Dedifferentiated amniotic fluid mesenchymal stem cell (primary cell): ENCODE data around the gene SCAND1.
"Not testable (repeated sequence)": the region's sequence is repeated elsewhere in the genome, so short reads cannot be mapped to it uniquely, and the experiment has no call there.

Experiments
- DNase-seq: peaks from one replicate; pipeline ENCODE4 v3.0.0-alpha.2; 2016; ENCODE audit errors: extremely low spot score

The SCAND1 gene

GRCh38 chr20:35959291-35959690 is 5.0 kb upstream of the SCAND1 start:
- not testable (repeated sequence) for DNase-seq

- no peak for DNase-seq
Measured at GRCh38 chr20:35956616-35957015, 2.3 kb upstream of the SCAND1 start.

DNA sequence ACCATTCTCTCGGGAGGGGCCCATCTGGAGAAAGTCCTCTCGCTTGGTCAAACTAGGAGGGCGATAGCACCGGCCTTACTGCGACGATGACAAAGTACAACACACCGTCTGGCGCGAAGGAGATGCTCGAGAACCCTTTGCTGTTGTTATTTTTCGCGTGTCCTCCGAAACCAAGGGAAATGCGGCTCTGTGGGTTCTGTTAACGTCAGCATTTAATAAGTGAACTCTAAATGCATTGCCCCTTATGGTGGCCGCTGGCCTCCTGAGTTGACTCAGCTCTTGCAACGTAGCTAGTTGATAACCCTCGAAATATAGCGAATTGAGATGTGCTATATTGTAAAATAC is 577 bp upstream of the SCAND1 start:
- no peak for DNase-seq

DNA sequence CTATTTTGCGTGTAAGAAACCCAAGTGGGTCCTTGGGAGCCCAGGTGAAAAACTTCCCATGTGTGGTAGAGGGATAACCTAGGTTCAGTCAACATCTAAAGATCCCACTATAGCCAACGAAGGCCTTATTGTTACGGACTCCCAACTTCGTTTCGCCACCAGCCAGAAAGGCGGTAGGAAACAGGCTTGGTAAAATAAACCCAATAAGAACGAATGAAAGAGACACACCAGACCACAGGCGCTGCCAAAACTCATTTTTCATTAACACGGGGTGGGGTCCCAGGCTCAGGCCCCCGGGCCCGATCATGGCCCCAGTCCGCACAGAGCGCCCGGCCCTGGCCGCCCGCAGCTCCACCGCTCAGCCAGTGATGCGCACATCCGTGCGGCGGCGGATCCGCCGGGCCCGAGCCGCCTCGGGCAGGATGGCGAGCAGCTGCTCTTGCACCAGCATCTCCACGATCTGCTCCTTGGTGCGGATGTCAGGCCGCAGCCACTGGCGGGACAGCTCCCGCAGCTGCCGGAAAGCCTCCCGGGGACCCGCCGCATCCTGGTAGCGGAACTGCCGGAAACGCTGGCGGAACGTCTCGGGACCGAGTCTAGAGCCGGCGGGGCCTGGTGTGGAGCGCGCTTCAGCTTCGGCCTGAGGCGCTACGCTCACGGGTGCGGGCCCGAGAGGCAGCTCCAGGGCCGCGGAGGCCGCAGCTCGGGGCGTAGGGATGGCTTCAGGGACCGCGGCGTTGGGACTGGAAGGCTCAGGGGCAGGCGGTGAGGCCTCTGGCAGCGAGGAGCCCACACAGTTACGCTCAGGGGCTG is 709 bp downstream of the SCAND1 start:
- peak; percentile 20 for DNase-seq

DNA sequence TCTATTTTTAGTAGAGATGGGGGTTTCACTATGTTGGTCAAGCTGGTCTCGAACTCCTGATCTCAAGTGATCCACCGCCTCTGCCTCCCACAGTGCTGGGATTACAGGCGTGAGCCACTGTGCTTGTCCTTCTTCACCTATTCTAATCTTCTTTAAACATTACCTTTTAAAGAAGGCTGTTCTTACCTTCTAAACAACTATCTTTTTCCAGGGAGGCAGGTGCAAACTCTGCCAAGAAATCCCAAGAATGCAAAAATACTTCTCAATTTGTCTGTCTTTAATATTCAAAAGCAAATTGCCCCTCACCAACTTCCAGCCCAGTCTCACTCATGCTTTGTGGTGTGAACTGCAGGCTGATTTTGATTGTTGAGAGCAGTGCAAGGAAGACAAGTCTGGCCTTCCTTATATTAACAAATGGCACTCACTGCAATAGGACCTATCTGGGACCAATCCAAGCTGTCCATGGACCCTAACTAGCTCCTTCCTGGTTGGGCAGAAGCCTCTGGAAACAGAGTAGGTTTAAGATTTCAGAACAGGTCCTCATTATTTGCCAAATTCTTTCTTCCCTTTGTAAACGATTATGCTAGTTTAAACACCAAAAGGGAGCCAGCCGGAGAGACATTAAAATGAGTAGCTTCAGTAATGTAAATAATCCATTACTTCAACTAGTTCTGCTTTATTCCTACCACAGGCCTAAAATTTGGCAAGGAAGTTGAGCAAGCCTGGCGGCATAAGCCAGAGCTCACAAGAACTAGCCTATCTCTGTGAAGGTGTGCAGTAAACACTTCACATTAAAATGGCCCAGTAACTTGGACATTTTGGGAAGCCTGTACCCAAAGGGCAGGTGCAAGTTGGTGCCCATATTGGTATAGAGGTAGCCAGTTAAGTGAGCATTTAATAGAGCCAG is 1.6 kb downstream of the SCAND1 start:
- no peak for DNase-seq

GRCh38 chr20:35952080-35952479 is 2.2 kb downstream of the SCAND1 start:
- DNase-seq = not testable (repeated sequence)

DNA sequence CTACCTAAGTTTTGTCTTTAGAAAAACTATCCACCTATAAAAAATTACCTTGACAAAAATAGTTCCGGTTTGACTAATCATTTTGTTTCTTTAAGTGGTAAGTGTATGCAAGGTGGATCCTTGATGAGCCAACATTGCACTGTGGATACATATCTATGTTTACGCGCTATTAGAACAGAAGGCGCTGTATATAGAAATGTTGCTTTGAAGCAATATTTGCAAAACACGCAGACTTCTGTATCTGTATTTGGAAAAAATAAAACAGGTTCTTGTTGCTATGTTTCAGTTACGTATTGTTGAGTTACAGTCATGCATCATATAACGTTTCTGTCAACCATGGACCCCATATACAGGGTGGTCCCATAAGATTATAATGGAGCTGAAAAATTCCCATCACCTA is 4.2 kb downstream of the SCAND1 start:
- no peak for DNase-seq

DNA sequence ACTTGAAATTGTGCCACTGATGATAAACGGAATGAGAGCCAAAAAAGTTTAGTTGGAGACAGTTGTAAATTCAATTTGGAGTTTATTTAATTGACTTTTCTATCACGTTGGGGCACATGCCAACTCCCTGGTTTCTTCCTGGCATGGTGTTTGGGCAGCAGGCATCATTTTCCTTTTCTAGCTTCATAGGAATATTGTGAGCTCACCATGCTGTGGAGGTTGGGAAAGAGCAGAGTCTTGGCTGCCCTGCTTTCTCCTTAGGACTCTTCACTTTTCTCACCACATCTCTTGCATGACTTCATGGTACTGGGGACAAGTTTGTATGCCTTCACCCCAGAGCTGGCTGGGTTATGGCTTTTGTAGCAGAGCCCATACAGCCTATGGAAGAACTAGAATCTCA is 6.4 kb downstream of the SCAND1 start:
- no peak for DNase-seq

GRCh38 chr20:35947489-35947888 is 6.8 kb downstream of the SCAND1 start:
- DNase-seq = no peak

GRCh38 chr20:35942243-35942642 is 12.1 kb downstream of the SCAND1 start:
- no peak for DNase-seq

- DNase-seq = no peak
Measured at GRCh38 chr20:35941620-35942019, 12.7 kb downstream of the SCAND1 start.

DNA sequence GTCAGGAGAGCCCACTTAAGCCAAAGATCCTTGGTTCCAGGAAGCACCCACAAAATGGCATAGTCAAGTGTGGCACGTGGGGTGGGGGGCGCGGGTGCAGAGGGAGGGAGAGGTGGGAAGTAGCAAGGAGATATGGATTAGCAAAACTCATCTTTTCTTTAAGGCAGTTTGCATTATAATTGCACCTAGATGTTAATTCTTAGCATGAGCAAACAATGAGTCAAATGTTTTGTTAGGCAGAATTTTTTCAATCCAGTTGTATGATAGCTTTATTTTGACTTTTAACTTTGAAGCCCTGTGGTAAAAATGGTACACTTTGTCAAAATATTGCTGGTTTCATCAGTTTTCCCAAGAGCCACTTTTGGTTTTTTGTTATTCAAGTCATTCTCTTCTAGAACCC is 15.0 kb downstream of the SCAND1 start:
- no peak for DNase-seq

DNA sequence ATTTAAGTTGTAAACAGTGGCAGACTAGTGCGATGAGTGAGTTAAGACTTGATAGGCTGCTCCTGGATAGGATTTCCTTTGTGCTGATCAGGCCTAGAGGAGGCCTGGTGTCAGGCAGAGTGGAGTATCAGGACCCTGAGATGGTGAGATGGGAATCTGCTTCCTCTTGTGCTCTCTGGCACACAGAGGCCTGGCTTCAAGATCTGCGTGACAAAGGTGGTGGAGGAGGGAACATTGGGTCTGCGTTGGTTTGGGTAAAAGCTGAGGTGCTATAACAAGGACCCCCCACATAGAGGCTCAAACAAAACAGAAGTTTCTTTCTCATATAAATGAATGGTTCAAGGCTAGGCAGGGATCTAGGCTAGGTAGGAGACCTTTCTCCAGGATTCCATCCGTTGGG is 20.3 kb downstream of the SCAND1 start:
- no peak for DNase-seq

DNA sequence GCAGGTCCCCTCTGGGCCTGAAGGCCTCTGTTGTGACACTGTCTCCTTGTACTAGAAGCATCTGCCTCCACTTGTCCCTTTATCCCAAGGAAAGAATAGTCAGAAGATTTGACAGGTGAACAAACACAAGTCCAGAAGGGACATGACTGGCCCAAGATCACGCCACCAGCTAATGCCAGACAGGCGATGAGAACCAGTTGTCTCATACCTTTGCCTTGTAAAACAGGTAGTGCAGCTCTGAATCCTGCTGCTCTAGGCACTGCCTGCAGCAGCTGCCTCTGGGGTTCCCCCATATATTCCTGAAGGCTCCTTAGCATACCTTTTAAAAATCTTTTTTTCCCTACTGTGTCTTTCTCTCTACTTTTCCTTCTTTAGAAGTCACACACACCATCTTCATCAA is 25.0 kb downstream of the SCAND1 start:
- DNase-seq = no peak

DNA sequence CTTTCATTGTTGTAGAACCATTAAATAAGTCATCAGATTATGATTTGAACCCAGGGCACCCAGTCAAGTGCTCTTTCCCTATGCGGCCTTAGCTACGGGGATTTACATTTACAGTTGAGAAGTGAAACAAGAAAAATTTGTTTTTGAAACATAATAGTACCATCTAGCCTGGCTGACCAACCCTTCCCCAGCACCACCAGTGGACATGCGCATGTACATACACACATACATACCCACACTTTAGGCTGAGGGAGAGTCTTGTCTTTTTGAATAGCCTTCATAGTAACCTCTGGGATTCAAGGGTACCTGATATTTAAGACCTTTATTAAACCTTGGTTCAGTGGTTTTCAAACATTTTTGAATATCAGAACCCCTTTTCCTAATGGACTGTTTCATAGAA is 33.8 kb downstream of the SCAND1 start:
- DNase-seq = no peak

DNA sequence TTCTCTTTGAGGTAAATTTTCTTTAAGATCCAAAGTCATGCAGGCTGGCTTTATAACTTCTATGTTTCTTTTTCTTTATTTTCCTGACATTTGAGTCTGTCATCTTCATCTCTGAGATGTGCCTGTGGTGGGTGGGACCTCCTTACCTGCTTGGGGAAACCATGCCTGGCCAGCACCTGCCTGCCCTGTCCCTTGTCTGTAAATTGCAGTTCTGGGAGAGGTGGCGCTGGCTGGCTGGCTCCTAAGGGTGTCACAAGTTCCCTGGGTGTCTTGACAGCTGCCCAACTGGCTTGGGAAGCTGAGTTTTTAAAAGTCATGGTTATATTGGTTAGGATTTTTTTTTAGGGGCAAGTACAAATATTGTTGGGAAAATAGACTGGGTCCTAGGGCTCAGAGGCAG is 36.3 kb downstream of the SCAND1 start:
- DNase-seq = no peak

- DNase-seq = no peak
Measured at GRCh38 chr20:35917077-35917476, 37.2 kb downstream of the SCAND1 start.

DNA sequence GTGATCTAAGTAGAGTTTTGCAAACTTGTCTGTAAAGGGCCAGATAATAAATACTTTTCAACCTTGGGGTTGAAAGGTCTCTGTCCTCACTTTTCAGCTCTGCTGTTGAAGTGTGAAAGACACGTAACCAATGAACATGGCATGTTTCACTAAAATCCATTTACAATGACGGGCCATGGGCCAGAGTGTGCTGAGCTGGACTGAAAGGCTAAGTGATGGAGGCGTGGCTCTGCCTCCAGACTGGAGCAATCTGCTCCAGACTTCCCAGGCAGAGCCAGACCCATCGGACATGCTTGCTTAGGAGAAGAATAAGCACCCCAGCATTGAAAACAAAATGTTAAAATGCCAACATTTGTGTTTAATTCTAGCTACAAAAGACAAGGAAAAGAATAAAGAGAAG is 41.4 kb downstream of the SCAND1 start:
- DNase-seq = no peak

- no peak for DNase-seq
Measured at GRCh38 chr20:35910254-35910653, 44.0 kb downstream of the SCAND1 start.

DNA sequence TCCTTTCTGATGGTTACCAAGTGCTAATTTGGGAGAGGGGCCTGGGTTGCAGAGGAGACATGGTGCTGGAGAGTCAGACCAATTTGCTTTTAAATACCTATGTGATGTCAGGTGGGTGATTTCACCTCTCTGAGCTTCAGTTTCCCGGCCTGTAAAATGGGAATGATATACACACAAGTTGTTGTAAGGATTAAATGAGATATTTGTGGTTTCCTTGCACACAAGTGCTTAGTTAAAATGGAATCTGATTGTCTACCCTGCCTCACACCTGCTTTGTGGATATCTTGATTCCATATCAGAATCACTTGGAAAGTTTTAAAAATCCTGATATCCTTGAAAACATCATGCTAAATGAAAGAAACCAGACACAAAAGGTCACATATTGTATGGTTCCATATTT is 44.5 kb downstream of the SCAND1 start:
- no peak for DNase-seq

DNA sequence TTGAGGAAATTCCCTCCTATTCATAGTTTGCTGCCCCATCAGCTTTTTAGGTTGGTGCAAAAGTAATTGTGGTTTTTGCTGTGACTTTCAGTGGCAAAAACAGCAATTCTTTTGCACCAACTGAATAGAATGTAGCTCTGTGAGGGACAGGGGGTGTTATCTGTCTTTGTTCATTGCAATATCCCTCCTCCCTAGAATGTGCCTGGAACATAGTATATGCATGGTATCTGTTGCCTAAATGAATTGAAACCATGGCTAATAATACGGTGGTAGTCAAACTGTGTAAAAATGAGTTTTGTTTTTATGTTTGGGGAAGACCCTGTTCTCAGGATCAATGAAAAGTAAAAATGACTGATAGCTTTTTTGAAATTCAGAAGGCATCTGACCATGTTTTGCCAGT is 45.1 kb downstream of the SCAND1 start:
- DNase-seq = no peak

DNA sequence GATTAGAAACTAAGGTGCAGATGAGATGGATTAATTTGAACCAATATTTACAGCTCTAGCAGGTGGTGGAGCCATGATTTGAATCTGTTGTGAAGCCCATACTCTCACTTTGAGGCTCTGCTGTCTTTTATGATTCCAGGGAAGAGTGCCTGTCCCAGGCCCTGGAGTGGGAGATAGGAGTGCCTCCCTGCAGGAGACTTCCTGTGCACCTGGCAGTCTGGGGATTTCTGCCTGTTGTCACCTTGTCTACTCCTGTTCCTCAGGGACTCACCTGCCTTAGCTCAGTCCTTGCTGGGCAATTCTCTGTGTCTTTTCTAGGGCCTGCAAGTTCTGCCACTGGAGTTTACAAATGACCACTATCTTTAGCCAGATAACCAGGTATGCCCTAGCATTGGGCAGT is 46.3 kb downstream of the SCAND1 start:
- DNase-seq = no peak

DNA sequence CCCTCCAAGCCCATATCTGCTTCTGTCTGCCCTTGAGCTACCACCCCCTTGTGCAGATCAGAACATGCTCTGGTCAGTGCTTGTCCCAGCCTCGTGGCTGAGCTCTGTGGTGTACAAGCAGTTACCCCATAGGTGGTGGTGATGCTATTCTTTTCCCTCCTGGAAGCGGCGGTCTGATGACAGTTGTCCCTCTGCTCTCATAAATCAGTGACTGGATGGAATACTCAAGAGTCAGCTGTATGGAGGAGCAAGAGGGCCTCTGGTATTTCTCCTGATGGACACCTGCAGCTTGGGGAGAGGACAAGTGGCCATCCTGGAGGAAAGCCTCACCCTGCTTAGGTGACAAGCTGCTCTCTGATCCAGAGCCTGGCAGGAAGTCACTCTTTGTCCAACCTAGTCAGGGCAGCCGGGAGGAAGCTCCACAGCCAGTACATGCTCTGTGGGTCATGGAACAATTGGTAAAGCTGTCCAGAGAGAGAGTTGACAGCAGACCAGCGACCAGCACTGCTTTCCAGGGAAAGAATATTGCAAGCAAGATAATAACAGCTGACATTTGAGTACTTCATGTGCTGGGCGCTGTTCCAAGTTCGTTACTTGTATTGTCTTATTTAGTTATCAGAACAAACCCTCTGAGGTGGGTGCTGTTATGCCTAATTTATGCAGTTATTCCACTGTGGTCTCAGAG is 47.1 kb downstream of the SCAND1 start:
- DNase-seq = no peak
